H1 (cell line): Measurements from ENCODE around the gene APOM. TPM values are rescaled to one million over a fixed set of nuclear protein-coding genes. Genes with fewer than 3 reads are reported as not detected.

Experiments
- CTCF ChIA-PET: fragments of 300-600 bp; sonication (Branson Sonifier 250); formaldehyde crosslinking; loops from one replicate; lab custom pipeline; 2021; ENCODE audit not compliant: partially characterized antibody; lab: Charles Lee
- POLR2A ChIA-PET: fragments of 300-600 bp; sonication (Branson Sonifier 250); formaldehyde crosslinking; loops from one replicate; lab custom pipeline; 2021; ENCODE audit warnings: inconsistent platforms; ENCODE audit not compliant: partially characterized antibody; lab: Charles Lee
- DNase-seq, 2 experiments: peaks; one replicate each; pipeline versions ENCODE4 v3.0.0 to v3.0.0-alpha.2; 2010 to 2022; ENCODE audit warnings: low spot score in 2 of 2, low read depth in 1 of 2, mixed read lengths in 1 of 2
- FAIRE-seq: peaks from 2 replicates; lab custom pipeline; 2011; peaks lifted over from hg19 to GRCh38; lab: Jason Lieb, UNC
- H2AFZ ChIP-seq: 2 replicates; pipeline ENCODE4 v1.8.1; 2012; ENCODE audit warnings: low read length, inconsistent platforms
- H2AK5ac ChIP-seq: 2 replicates; pipeline ENCODE4 v1.6.1; 2013; ENCODE audit warnings: low read depth, low read length
- H2BK120ac ChIP-seq: replicated peaks from 2 replicates; pipeline ENCODE3; 2013; ENCODE audit warnings: low read depth, low read length, inconsistent platforms
- H2BK12ac ChIP-seq: 2 replicates; pipeline ENCODE4 v1.6.1; 2013; ENCODE audit warnings: low read depth, low read length
- H2BK15ac ChIP-seq: 2 replicates; pipeline ENCODE4 v1.6.1; 2013; ENCODE audit warnings: low read length
- H2BK20ac ChIP-seq: 2 replicates; pipeline ENCODE4 v1.6.1; 2013; ENCODE audit warnings: low read length
- H2BK5ac ChIP-seq: 2 replicates; pipeline ENCODE4 v1.6.1; 2013; ENCODE audit warnings: low read depth, low read length
- H3K14ac ChIP-seq: 2 replicates; pipeline ENCODE4 v1.6.1; 2013; ENCODE audit warnings: inconsistent platforms; ENCODE audit not compliant: insufficient read length
- H3K18ac ChIP-seq: 2 replicates; pipeline ENCODE4 v1.6.1; 2013; ENCODE audit warnings: low read length; ENCODE audit errors: extremely low read depth
- H3K23ac ChIP-seq: 2 replicates; pipeline ENCODE4 v1.6.1; 2013; ENCODE audit warnings: inconsistent platforms; ENCODE audit not compliant: insufficient read length
- H3K23me2 ChIP-seq: 2 replicates; pipeline ENCODE4 v1.6.1; 2013; ENCODE audit warnings: low read depth, low read length
- H3K27ac ChIP-seq: 2 replicates; pipeline ENCODE4 v1.6.1; 2011; ENCODE audit warnings: low read depth, low read length, inconsistent platforms
- H3K27me3 ChIP-seq, 4 experiments: replicated peaks in 1 of 4; 1 replicate in 1 of 4; 2 replicates in 3 of 4; pipeline versions ENCODE4 v1.6.1 to v1.8.1; 2011 to 2013; ENCODE audit warnings: low read length in 3 of 4, mild to moderate bottlenecking in 3 of 4, inconsistent platforms in 2 of 4, mixed read lengths in 2 of 4, moderate library complexity in 1 of 4; ENCODE audit not compliant: control insufficient read depth in 3 of 4, insufficient read depth in 3 of 4; ENCODE audit errors: extremely low read depth in 1 of 4
- H3K36me3 ChIP-seq, 4 experiments: 2 replicates each; pipeline versions ENCODE4 v1.6.1 to v1.8.1; 2011 to 2013; ENCODE audit warnings: mild to moderate bottlenecking in 4 of 4, low read length in 3 of 4, moderate library complexity in 2 of 4, control low read depth in 1 of 4, inconsistent platforms in 1 of 4; ENCODE audit not compliant: insufficient read depth in 4 of 4, control insufficient read depth in 2 of 4
- H3K4ac ChIP-seq: replicated peaks from 2 replicates; pipeline ENCODE3; 2013; ENCODE audit warnings: low read length, low read depth, mixed read lengths, inconsistent platforms; ENCODE audit not compliant: insufficient read length
- H3K4me1 ChIP-seq, 4 experiments: replicated peaks in 1 of 4; 1 replicate in 1 of 4; 2 replicates in 3 of 4; pipeline versions ENCODE4 v1.6.1 to v1.8.1; 2011 to 2013; ENCODE audit warnings: low read length in 3 of 4, inconsistent platforms in 2 of 4, mixed read lengths in 1 of 4; ENCODE audit not compliant: insufficient read depth in 4 of 4, control insufficient read depth in 3 of 4
- H3K4me2 ChIP-seq, 2 experiments: 2 replicates each; pipeline versions ENCODE4 v1.6.1 to v1.8.1; 2011 to 2013; ENCODE audit warnings: low read depth in 2 of 2, low read length in 2 of 2, control low read depth in 1 of 2, inconsistent platforms in 1 of 2, mild to moderate bottlenecking in 1 of 2; ENCODE audit not compliant: insufficient read depth in 1 of 2
- H3K4me3 ChIP-seq, 4 experiments: fragments of 200-600, 300-600 bp in 1 of 4; sonication (generic), shearing (Covaris generic), sonication (Bioruptor Twin) in 1 of 4; 2 replicates each; pipeline versions ENCODE4 v1.5.1 to v1.8.1; 2011 to 2016; ENCODE audit warnings: low read length in 4 of 4, low read depth in 3 of 4, control low read depth in 2 of 4, inconsistent platforms in 2 of 4, mild to moderate bottlenecking in 2 of 4, mixed read lengths in 1 of 4, moderate library complexity in 1 of 4; ENCODE audit not compliant: insufficient read depth in 2 of 4; ENCODE audit errors: extremely low read depth in 1 of 4
- H3K56ac ChIP-seq: replicated peaks from 2 replicates; pipeline ENCODE3; 2013; ENCODE audit warnings: low read depth, mild to moderate bottlenecking, mixed read lengths, low read length, inconsistent platforms; ENCODE audit not compliant: insufficient read length
- H3K79me1 ChIP-seq: 2 replicates; pipeline ENCODE4 v1.6.1; 2013; ENCODE audit warnings: low read depth, low read length, control low read depth
- H3K79me2 ChIP-seq, 2 experiments: 2 replicates each; pipeline versions ENCODE4 v1.6.1 to v1.8.1; 2012 to 2013; ENCODE audit warnings: low read length in 2 of 2, mild to moderate bottlenecking in 2 of 2, inconsistent platforms in 1 of 2; ENCODE audit not compliant: insufficient read depth in 2 of 2, control insufficient read depth in 1 of 2
- H3K9ac ChIP-seq, 4 experiments: replicated peaks in 1 of 4; 1 replicate in 1 of 4; 2 replicates in 3 of 4; pipeline versions ENCODE4 v1.6.1 to v1.8.1; 2011 to 2013; ENCODE audit warnings: low read depth in 3 of 4, low read length in 3 of 4, control low read depth in 2 of 4, mild to moderate bottlenecking in 2 of 4, moderate library complexity in 2 of 4, inconsistent platforms in 1 of 4; ENCODE audit errors: extremely low read depth in 1 of 4
- H3K9me3 ChIP-seq, 2 experiments: 2 replicates each; pipeline versions ENCODE4 v1.6.1 to v1.8.1; 2012 to 2013; ENCODE audit warnings: mild to moderate bottlenecking in 2 of 2, moderate library complexity in 2 of 2, control low read depth in 1 of 2, inconsistent platforms in 1 of 2, low read depth in 1 of 2, low read length in 1 of 2, mixed read lengths in 1 of 2; ENCODE audit not compliant: insufficient read depth in 2 of 2
- H4K20me1 ChIP-seq, 2 experiments: replicated peaks in 1 of 2; 2 replicates each; pipeline versions ENCODE3 to v1.8.1; 2011 to 2013; ENCODE audit warnings: inconsistent platforms in 2 of 2, low read length in 2 of 2, mild to moderate bottlenecking in 1 of 2; ENCODE audit not compliant: insufficient read depth in 2 of 2, control insufficient read depth in 1 of 2
- H4K5ac ChIP-seq: 2 replicates; pipeline ENCODE4 v1.6.1; 2013; ENCODE audit warnings: low read length, low read depth, mixed read lengths, inconsistent platforms; ENCODE audit not compliant: insufficient read length
- H4K8ac ChIP-seq: 2 replicates; pipeline ENCODE4 v1.8.0; 2013; ENCODE audit warnings: mild to moderate bottlenecking, moderate library complexity, low read length, inconsistent platforms; ENCODE audit not compliant: insufficient read depth; ENCODE audit errors: extremely low read depth
- H4K91ac ChIP-seq: replicated peaks from 2 replicates; pipeline ENCODE3; 2013; ENCODE audit warnings: low read length, mixed read lengths, inconsistent platforms; ENCODE audit not compliant: insufficient read length
- CHD2 ChIP-seq: IDR thresholded peaks from 2 replicates; pipeline ENCODE4 v1.6.1; 2012; ENCODE audit warnings: low read length, improper control_type of control experiment
- CTBP2 ChIP-seq: IDR thresholded peaks from 2 replicates; pipeline ENCODE4 v1.7.0; 2011; ENCODE audit warnings: borderline replicate concordance, mild to moderate bottlenecking, moderate library complexity, mixed read lengths, low read length; ENCODE audit not compliant: insufficient read depth, insufficient read length
- E2F6 ChIP-seq: IDR thresholded peaks from 2 replicates; pipeline ENCODE4 v1.6.1; 2012; ENCODE audit warnings: inconsistent platforms
- RAD21 ChIP-seq, 2 experiments: IDR thresholded peaks in 1 of 2; conservative IDR thresholded peaks in 1 of 2; 2 replicates each; pipeline ENCODE4 v1.6.1; 2011; ENCODE audit warnings: low read depth in 2 of 2, low read length in 2 of 2, improper control_type of control experiment in 1 of 2, inconsistent platforms in 1 of 2, mild to moderate bottlenecking in 1 of 2, moderate library complexity in 1 of 2
- SAP30 ChIP-seq: fragments of 300-600 bp; sonication (generic); IDR thresholded peaks from 2 replicates; pipeline ENCODE4 v1.7.1; 2012; ENCODE audit warnings: low read length, moderate library complexity, mild to moderate bottlenecking, inconsistent platforms; ENCODE audit not compliant: insufficient read depth, insufficient replicate concordance
- SP4 ChIP-seq: IDR thresholded peaks from 2 replicates; pipeline ENCODE4 v1.6.1; 2012; ENCODE audit warnings: low read length, inconsistent platforms
- TAF7 ChIP-seq: optimal IDR thresholded peaks from 2 replicates; pipeline ENCODE3; 2011; ENCODE audit warnings: low read depth, mild to moderate bottlenecking, inconsistent platforms, low read length, moderate library complexity, borderline replicate concordance
- ZNF274 ChIP-seq: IDR thresholded peaks from 2 replicates; pipeline ENCODE4 v1.7.0; 2012; ENCODE audit warnings: low read length, borderline replicate concordance; ENCODE audit errors: extremely low read depth
- WGBS, 2 experiments: shearing (Covaris generic) in 1 of 2; methylation state at CpG; one replicate each; pipeline versions ENCODE4 v1.1.6 to v1.1.7; 2013 to 2015; ENCODE audit warnings: low lambda C conversion rate in 2 of 2, mixed read lengths in 2 of 2, inconsistent platforms in 1 of 2, low coverage in 1 of 2, missing lambda C conversion rate in 1 of 2; ENCODE audit not compliant: insufficient replicate concordance in 2 of 2, insufficient coverage in 1 of 2, insufficient read length in 1 of 2; ENCODE audit errors: extremely low coverage in 1 of 2, missing lambda C conversion rate in 1 of 2; 5-methylcytosine and 5-hydroxymethylcytosine counted together
- polyA plus RNA-seq, 7 experiments: library from polyadenylated mRNA; depleted of rRNA in 3 of 7; stranded (reverse) in 5 of 7; unstranded in 2 of 7; fragments of >200 nt in 5 of 7; fragments of 200-250 nt in 2 of 7; gene quantifications; 1 replicate in 5 of 7; 2 replicates in 1 of 7; 4 replicates in 1 of 7; pipeline versions ENCODE4 v1.2.1 to v1.2.3, GENCODE V29; 2011 to 2013; ENCODE audit warnings: missing spikeins in 2 of 7, mixed read lengths in 2 of 7
- total RNA-seq: library from RNA; stranded (reverse); fragmentation: NEBNext Ultra II Directional; extraction: Animal tissue kit (Norgen Biotek cat#: 25700); gene quantifications from 2 replicates; pipeline ENCODE4 v1.2.1, GENCODE V29; 2021

APOM gene
- total and polyA plus RNA-seq, 2 of the 8 experiments (the other 6 are each of a cell fraction or from before 2014, with no cell fraction given), result 3.4 to 12.0 TPM

GRCh38 chr6:31607317-31607716, 48.4 kb upstream of the APOM start:
- no peak overlapping the region for H4K91ac ChIP-seq
- 58% methylated on average over 1 of the region's 1 CpG; no CpG with 5 or more reads in 1 of the 2 experiments for WGBS, 2 experiments
- H3K9ac ChIP-seq, result no peak overlapping the region
- no peak overlapping the region for H2BK12ac ChIP-seq
- no peaks in the 10 kb centered on the region for H3K79me1 ChIP-seq
- no peak overlapping the region for H2AFZ ChIP-seq
- H4K5ac ChIP-seq, result no peak overlapping the region
- H3K9me3 ChIP-seq, result no peaks in the 10 kb centered on the region
- H2AK5ac ChIP-seq, result no peak overlapping the region
- H3K36me3 ChIP-seq, result no peaks in the 10 kb centered on the region
- no peak overlapping the region for H2BK20ac ChIP-seq
- H3K18ac ChIP-seq, result no peak overlapping the region
- no peaks in the 10 kb centered on the region for H3K4me1 ChIP-seq
- no peak overlapping the region for H2BK15ac ChIP-seq
- H3K79me2 ChIP-seq, result no peaks in the 10 kb centered on the region
- ChIA-PET POLR2A (interaction anchor here (1.3 to 1.5 kb wide), 5 partner anchors 11 to 32 kb away, joined by 3 to 5 read pairs (median 3); no protein-coding TSS in a partner anchor), CTCF (interaction anchor here (0.6 to 21.1 kb wide), 7 partner anchors 8 to 84 kb away, joined by 3 to 613 read pairs (median 6); partner anchors contain the start of genes AIF1, ATP6V1G2, DDX39B and NFKBIL1)
- H3K4ac ChIP-seq, result no peak overlapping the region
- no peaks in the 10 kb centered on the region; a peak in 1 of 7 replicates for H3K27me3 ChIP-seq
- no peak for FAIRE-seq
- DNase-seq, result no peak
- no peak overlapping the region for H3K23ac ChIP-seq
- no peak overlapping the region for H3K27ac ChIP-seq
- no peak overlapping the region for H3K14ac ChIP-seq
- H3K4me2 ChIP-seq, result no peak overlapping the region
- no peaks in the 10 kb centered on the region for H4K20me1 ChIP-seq
- no peak overlapping the region for H3K4me3 ChIP-seq
- no peak overlapping the region for H2BK120ac ChIP-seq
- no peak overlapping the region for H4K8ac ChIP-seq
- no peaks in the 10 kb centered on the region for H3K23me2 ChIP-seq
- H3K56ac ChIP-seq, result no peak overlapping the region
- no peak overlapping the region for H2BK5ac ChIP-seq
- TF ChIP-seq TAF7, result no peak
- TF ChIP-seq ZNF274, result no peak
- no peak for TF ChIP-seq CHD2
- no peak for TF ChIP-seq SAP30
- TF ChIP-seq CTBP2, result no peak
- TF ChIP-seq E2F6, result no peak
- TF ChIP-seq SP4, result no peak
- TF ChIP-seq RAD21 (IDR thresholded peaks at IDR 0.05 in 1 of 2, conservative IDR thresholded peaks at IDR 0.05 in 1 of 2; ENCODE audit: low read depth in 2 of 2, low read length in 2 of 2), result no peak
